B cell (primary cell): ENCODE data around the gene EXOC4.

Experiments used
- CTCF ChIP-seq: fragments of 200-600 bp; IDR thresholded peaks from one replicate; pipeline ENCODE4 v1.8.0; 2022; ENCODE audit warnings: antibody characterized with exemption, mild to moderate bottlenecking
- EZH2 ChIP-seq: IDR thresholded peaks from 2 replicates; pipeline ENCODE4 v1.6.1; 2012; ENCODE audit warnings: borderline replicate concordance, low read depth, mild to moderate bottlenecking, moderate library complexity, low read length; ENCODE audit not compliant: insufficient read depth, poor library complexity, severe bottlenecking

- no peak for TF ChIP-seq CTCF
- no peak for TF ChIP-seq EZH2
These were observed 779.1 kb downstream of the EXOC4 start for GRCh38 chr7:134031835-134032617.
